HFF-Myc (cell line): ENCODE measurements around the gene ARID1A.

Experiments used
- DNase-seq: peaks from one replicate; pipeline ENCODE4 v3.0.0-alpha.2; 2011; ENCODE audit warnings: low read depth; ENCODE audit errors: extremely low read depth
- H3K4me3 ChIP-seq: replicated peaks from 2 replicates; pipeline ENCODE4 v1.5.1; 2011; ENCODE audit warnings: low read depth, mild to moderate bottlenecking, control low read depth, low read length
- TF ChIP-seq, protein P1 (sequence below): IDR thresholded peaks from 2 replicates; pipeline ENCODE4 v1.5.1; 2012; ENCODE audit warnings: mild to moderate bottlenecking, low read depth, low read length, control low read depth; ENCODE audit errors: missing control alignments

Gene ARID1A

DNA sequence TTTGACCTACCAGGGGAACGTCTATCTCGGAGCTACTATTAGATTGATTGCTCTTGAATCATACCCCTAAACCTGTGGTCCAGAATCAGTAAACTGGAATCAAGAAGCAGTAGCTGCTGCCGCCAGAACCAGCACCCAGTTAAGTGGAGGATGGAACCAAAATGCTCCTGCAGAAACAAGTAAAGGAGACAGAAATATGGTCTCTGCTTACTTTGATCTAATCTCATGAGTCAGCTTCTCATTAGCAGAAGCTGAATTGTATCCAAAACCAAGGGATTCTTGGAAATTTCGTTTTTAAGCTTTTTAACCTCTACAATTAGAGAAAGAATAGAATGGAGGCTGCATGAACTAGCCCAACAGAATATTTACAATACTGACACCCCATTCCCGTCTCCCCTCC lies 49.4 kb downstream of the ARID1A start:
- TF ChIP-seq, protein P1, sequence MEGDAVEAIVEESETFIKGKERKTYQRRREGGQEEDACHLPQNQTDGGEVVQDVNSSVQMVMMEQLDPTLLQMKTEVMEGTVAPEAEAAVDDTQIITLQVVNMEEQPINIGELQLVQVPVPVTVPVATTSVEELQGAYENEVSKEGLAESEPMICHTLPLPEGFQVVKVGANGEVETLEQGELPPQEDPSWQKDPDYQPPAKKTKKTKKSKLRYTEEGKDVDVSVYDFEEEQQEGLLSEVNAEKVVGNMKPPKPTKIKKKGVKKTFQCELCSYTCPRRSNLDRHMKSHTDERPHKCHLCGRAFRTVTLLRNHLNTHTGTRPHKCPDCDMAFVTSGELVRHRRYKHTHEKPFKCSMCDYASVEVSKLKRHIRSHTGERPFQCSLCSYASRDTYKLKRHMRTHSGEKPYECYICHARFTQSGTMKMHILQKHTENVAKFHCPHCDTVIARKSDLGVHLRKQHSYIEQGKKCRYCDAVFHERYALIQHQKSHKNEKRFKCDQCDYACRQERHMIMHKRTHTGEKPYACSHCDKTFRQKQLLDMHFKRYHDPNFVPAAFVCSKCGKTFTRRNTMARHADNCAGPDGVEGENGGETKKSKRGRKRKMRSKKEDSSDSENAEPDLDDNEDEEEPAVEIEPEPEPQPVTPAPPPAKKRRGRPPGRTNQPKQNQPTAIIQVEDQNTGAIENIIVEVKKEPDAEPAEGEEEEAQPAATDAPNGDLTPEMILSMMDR = no peak
- H3K4me3 ChIP-seq = no peak overlapping the region
- DNase-seq = no peak

- TF ChIP-seq, protein P1 = no peak
- no peak overlapping the region for H3K4me3 ChIP-seq
- DNase-seq = no peak
Observed at GRCh38 chr1:26747048-26747447, 51.2 kb downstream of the ARID1A start.

DNA sequence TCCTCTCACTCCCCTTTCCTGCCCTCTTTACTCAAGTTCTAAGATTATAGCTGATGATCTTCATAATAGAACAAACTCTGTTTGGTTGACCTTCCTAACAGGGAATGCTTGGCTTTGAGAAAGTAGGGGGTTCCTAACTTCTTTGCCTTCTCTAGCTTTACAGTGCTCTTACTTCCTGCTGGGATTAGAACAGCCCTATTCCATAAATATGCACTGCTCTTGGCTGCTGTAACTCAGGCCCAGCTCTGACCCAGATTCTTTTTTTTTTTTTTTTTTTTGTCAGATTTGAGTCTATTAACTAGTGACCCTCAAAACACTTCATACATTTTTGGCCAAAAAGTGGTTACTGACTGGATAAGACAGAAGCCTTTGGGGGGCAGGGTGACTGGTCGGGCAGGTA lies 52.5 kb downstream of the ARID1A start:
- DNase-seq = no peak
- H3K4me3 ChIP-seq = no peak overlapping the region
- TF ChIP-seq, protein P1 = no peak

GRCh38 chr1:26749458-26749857 lies 53.6 kb downstream of the ARID1A start:
- no peak for DNase-seq
- no peak overlapping the region for H3K4me3 ChIP-seq
- TF ChIP-seq, protein P1 = no peak

- TF ChIP-seq, protein P1 = no peak
- H3K4me3 ChIP-seq = no peak overlapping the region
- no peak for DNase-seq
Observed at GRCh38 chr1:26750428-26750827, 54.6 kb downstream of the ARID1A start.

GRCh38 chr1:26752519-26752918 lies 56.7 kb downstream of the ARID1A start:
- TF ChIP-seq, protein P1 = no peak
- no peak overlapping the region for H3K4me3 ChIP-seq
- DNase-seq = no peak
